Lower leg skin (tissue), 3 donors: ENCODE results near the gene CIART.

Experiments used
- CTCF ChIP-seq, 3 donors: fragments of 450-650 bp; IDR thresholded peaks; one replicate each; pipeline ENCODE4 v1.5.1; 2016; ENCODE audit warnings: antibody characterized with exemption in 3 of 3, mild to moderate bottlenecking in 3 of 3, moderate library complexity in 2 of 3
- POLR2A ChIP-seq, 2 donors: fragments of 450-650 bp; IDR thresholded peaks; one replicate each; pipeline ENCODE4 v1.6.1; 2016 to 2017; ENCODE audit warnings: antibody characterized with exemption in 2 of 2, mild to moderate bottlenecking in 1 of 2, moderate library complexity in 1 of 2

GRCh38 chr1:150273311-150273710 is 9.0 kb upstream of the CIART start:
- no peak for TF ChIP-seq CTCF (IDR thresholded peaks at IDR 0.05)
- TF ChIP-seq POLR2A (IDR thresholded peaks at IDR 0.05) = no peak
